Testis (tissue), 2 donors: ENCODE results near the gene ERBB4.

Experiments used
- CTCF ChIP-seq, 3 experiments: fragments of 450-650 bp in 2 of 3; fragments of 200-600 bp in 1 of 3; sonication (generic) in 1 of 3; IDR thresholded peaks; one replicate each; pipeline ENCODE4 v1.5.1; 2016 to 2019; ENCODE audit warnings: antibody characterized with exemption in 3 of 3, mild to moderate bottlenecking in 2 of 3, moderate library complexity in 1 of 3
- POLR2A ChIP-seq: fragments of 450-650 bp; IDR thresholded peaks from one replicate; pipeline ENCODE4 v1.6.1; 2017; ENCODE audit warnings: antibody characterized with exemption, mild to moderate bottlenecking, moderate library complexity

- TF ChIP-seq CTCF (IDR thresholded peaks at IDR 0.05) (no peak), POLR2A (no peak)
Measured at GRCh38 chr2:211957799-211958198, 580.8 kb downstream of the ERBB4 start.
